ENCODE measurements around the gene PHC3.

GRCh38 chr3:170180908-170181885, at the start of gene PHC3:
- TF ChIP-seq, protein P1, sequence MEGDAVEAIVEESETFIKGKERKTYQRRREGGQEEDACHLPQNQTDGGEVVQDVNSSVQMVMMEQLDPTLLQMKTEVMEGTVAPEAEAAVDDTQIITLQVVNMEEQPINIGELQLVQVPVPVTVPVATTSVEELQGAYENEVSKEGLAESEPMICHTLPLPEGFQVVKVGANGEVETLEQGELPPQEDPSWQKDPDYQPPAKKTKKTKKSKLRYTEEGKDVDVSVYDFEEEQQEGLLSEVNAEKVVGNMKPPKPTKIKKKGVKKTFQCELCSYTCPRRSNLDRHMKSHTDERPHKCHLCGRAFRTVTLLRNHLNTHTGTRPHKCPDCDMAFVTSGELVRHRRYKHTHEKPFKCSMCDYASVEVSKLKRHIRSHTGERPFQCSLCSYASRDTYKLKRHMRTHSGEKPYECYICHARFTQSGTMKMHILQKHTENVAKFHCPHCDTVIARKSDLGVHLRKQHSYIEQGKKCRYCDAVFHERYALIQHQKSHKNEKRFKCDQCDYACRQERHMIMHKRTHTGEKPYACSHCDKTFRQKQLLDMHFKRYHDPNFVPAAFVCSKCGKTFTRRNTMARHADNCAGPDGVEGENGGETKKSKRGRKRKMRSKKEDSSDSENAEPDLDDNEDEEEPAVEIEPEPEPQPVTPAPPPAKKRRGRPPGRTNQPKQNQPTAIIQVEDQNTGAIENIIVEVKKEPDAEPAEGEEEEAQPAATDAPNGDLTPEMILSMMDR (IDR thresholded peaks at IDR 0.05), result peak; percentile 4 to 39 (median 34)
- peak; percentile 89 for TF ChIP-seq POLR2A (IDR thresholded peaks at IDR 0.05)
